NCI-H2107 treated with DMSO at 0.1 percent for 48 hours (cell line): Measurements from ENCODE around the gene SATB2.

Experiments
- DNase-seq: peaks from one replicate; lab custom pipeline; 2025; ENCODE audit not compliant: unreplicated experiment; lab: John Stamatoyannopoulos, UW

Gene SATB2

GRCh38 chr2:199407421-199407820 is 50.3 kb downstream of the SATB2 start:
- no peak for DNase-seq

- DNase-seq: no peak
These were observed 52.5 kb downstream of the SATB2 start for GRCh38 chr2:199405241-199405640.

GRCh38 chr2:199404841-199405240 is 52.9 kb downstream of the SATB2 start:
- DNase-seq: no peak

GRCh38 chr2:199395311-199395710 is 62.4 kb downstream of the SATB2 start:
- DNase-seq: no peak

GRCh38 chr2:199392363-199392762 is 65.4 kb downstream of the SATB2 start:
- no peak for DNase-seq

GRCh38 chr2:199388728-199389268 is 68.9 kb downstream of the SATB2 start:
- no peak for DNase-seq

- DNase-seq: no peak
These were observed 73.7 kb downstream of the SATB2 start for GRCh38 chr2:199384043-199384442.

- DNase-seq: no peak
These were observed 74.7 kb downstream of the SATB2 start for GRCh38 chr2:199383021-199383420.

- DNase-seq: no peak
These were observed 75.6 kb downstream of the SATB2 start for GRCh38 chr2:199382091-199382490.

GRCh38 chr2:199381531-199381930 is 76.2 kb downstream of the SATB2 start:
- DNase-seq: no peak

- DNase-seq: no peak
These were observed 78.6 kb downstream of the SATB2 start for GRCh38 chr2:199378948-199379650.

- no peak for DNase-seq
These were observed 87.5 kb downstream of the SATB2 start for GRCh38 chr2:199370150-199370780.

GRCh38 chr2:199366406-199366805 is 91.3 kb downstream of the SATB2 start:
- no peak for DNase-seq

- no peak for DNase-seq
These were observed 93.6 kb downstream of the SATB2 start for GRCh38 chr2:199364153-199364552.

- no peak for DNase-seq
These were observed 101.3 kb downstream of the SATB2 start for GRCh38 chr2:199356412-199356811.

- DNase-seq: no peak
These were observed 108.9 kb downstream of the SATB2 start for GRCh38 chr2:199348871-199349270.

- no peak for DNase-seq
These were observed 113.7 kb downstream of the SATB2 start for GRCh38 chr2:199344012-199344411.

- no peak for DNase-seq
These were observed 115.4 kb downstream of the SATB2 start for GRCh38 chr2:199342334-199342733.

- no peak for DNase-seq
These were observed 116.6 kb downstream of the SATB2 start for GRCh38 chr2:199341123-199341522.

GRCh38 chr2:199339891-199340605 is 117.7 kb downstream of the SATB2 start:
- no peak for DNase-seq

- no peak for DNase-seq
These were observed 121.2 kb downstream of the SATB2 start for GRCh38 chr2:199336546-199336945.

- no peak for DNase-seq
These were observed 122.2 kb downstream of the SATB2 start for GRCh38 chr2:199335502-199335901.
